GM08714 (cell line): ENCODE data around the gene PRM3.
A peak's percentile ranks its signal among the peaks of the same experiment; 100 is the strongest.

ENCODE experiments used
- H3K4me3 ChIP-seq: fragments of 200-500 bp; sonication (Bioruptor generic); 2 replicates; pipeline ENCODE4 v1.5.1; 2014; ENCODE audit warnings: mild to moderate bottlenecking, low read length, inconsistent platforms
- ZNF274 ChIP-seq: IDR thresholded peaks from 2 replicates; pipeline ENCODE4 v1.6.1; 2012; ENCODE audit warnings: mild to moderate bottlenecking, low read depth, low read length

PRM3 gene

GRCh38 chr16:11272921-11273720 lies at the start of gene PRM3:
TSS of gene PRM3 (minus strand) at chr16:11273629. CDS start at chr16:11273595, 34 bp downstream.
- H3K4me3 ChIP-seq = no peak within 1 kb of the TSS
- TF ChIP-seq ZNF274 = no peak

DNA sequence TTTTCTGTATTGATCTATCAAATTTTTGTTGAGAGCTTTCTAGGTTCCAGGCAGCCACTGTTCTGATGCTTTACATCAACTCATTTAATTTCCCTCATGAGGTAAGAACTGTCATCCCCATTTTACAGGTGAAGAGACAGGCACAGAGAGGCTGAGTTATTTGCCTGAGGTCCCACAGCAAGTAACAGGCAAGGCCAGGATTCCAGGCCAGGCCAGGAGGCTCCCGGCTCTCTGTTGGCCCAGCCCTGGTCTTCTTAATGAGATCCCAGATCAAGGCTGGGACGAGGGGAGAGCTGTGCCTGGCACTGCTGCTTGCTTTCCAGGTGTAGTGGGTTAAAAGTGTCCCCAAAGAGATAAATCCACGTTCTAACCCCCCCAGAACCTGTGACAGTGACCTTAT lies 49.4 kb upstream of the PRM3 start:
- H3K4me3 ChIP-seq = no peak overlapping the region
- no peak for TF ChIP-seq ZNF274

GRCh38 chr16:11321662-11322061 lies 48.2 kb upstream of the PRM3 start:
- no peak overlapping the region for H3K4me3 ChIP-seq
- no peak for TF ChIP-seq ZNF274

- TF ChIP-seq ZNF274 = no peak
Measured at GRCh38 chr16:11320170-11320569, 46.7 kb upstream of the PRM3 start.

GRCh38 chr16:11319529-11320146 lies 46.2 kb upstream of the PRM3 start:
- TF ChIP-seq ZNF274 = no peak
- H3K4me3 ChIP-seq = no peak overlapping the region

More at GRCh38 chr16:11320170-11320569, 46.7 kb upstream of the PRM3 start:
- H3K4me3 ChIP-seq = no peak overlapping the region

- TF ChIP-seq ZNF274 = no peak
- H3K4me3 ChIP-seq = no peak overlapping the region
Measured at GRCh38 chr16:11318817-11319216, 45.4 kb upstream of the PRM3 start.

- H3K4me3 ChIP-seq = no peak overlapping the region
- no peak for TF ChIP-seq ZNF274
Measured at GRCh38 chr16:11316331-11317015, 43.0 kb upstream of the PRM3 start.

GRCh38 chr16:11315510-11315909 lies 42.1 kb upstream of the PRM3 start:
- TF ChIP-seq ZNF274 = no peak
- H3K4me3 ChIP-seq = no peak overlapping the region

DNA sequence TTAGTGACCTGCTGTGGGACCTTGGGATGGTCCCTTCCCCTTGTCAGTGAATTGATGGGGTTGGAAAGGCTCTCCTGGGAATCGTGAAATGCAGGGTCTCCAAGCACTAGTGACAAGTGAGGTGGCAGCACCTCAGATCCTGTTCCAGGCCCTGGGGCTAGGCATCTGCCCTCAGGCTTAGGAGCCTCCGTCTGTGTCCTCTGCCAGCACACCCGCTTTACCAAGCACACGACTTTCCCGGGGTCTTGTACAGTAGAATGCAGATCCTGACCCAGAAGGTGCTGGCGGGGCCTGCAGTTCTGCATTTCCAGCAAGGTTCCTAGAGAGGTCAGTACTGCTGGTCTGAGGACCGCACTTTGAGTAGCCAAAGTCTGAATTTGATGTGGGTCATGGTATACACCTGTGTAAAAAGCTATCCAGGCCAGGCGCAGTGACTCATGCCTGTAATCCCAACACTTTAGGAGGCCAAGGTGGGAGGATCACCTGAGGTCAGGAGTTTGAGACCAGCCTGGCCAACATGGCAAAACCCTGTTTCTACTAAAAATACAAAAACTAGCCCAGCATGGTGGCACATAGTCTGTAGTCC lies 41.0 kb upstream of the PRM3 start:
- H3K4me3 ChIP-seq = no peak overlapping the region
- TF ChIP-seq ZNF274 = no peak

DNA sequence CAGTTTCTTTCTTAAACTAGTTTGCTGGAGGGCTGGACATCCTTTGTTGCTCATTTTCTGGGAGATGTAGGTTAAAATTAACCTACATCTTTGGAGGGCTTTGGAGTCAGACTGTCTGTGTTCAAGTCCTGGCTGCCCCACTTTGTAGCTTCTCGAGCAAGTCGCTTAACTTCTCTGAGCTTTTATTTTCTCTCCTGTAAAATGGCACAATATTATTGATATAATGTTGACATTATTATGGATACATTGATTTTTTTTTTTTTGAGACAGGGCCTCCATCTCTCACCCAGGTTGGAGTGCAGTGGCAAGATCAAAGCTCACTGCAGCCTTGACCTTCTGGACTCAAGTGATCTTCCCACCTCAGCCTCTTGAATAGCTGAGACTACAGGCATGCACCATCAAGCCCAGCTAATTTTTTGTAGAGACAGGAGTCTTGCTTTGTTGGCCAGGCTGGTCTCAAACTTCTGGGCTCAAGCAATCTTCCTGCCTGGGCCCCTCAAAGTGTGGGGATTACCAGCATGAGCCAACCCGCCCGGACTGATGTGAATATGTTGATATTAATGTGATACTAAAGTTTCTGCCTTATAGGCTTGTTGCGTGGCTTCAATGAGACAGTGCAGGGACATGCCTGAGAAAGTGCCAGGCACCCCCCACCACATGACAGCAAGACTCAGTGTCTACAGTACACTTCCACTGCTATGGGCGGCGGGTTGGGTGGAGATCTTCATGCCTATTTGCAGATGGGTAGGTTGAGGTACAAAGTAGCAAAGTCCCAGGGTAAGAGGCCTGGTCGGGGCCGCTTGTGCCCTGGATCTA lies 40.3 kb upstream of the PRM3 start:
- no peak overlapping the region for H3K4me3 ChIP-seq
- TF ChIP-seq ZNF274 = no peak

- TF ChIP-seq ZNF274 = no peak
- H3K4me3 ChIP-seq = no peak overlapping the region
Measured at GRCh38 chr16:11312718-11313492, 39.5 kb upstream of the PRM3 start.

DNA sequence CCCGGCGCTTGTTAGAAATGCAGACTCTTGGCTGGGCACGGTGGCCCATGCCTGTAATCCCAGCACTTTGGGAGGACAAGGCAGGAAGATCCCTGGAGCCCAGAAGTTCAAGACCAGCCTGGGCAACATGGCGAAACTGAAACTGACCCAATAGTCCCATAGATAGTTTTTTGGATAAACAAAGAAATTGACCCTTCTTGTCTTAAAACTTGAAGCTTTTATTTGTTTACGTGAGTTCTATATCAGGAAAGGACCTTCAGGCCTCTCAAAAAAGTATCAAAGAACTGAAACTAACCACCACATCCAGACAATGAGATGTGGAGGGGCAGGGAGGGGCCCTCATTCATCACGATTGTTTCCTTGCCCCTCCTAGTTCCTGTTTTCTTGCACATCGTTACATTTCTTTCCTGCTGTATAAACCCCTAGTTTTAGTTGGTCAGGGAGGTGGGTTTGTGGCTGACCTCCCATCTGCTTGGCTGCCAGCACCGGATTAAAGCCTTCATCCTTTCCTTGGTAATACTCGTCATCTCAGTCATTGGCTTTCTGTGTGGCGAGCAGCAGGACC lies 37.6 kb upstream of the PRM3 start:
- H3K4me3 ChIP-seq = peak overlapping the region; percentile 12; the same call in 1 of the 2 replicates
- no peak for TF ChIP-seq ZNF274

GRCh38 chr16:11310634-11310977 lies 37.2 kb upstream of the PRM3 start:
- TF ChIP-seq ZNF274 = no peak
- peak overlapping the region; percentile 12; the same call in 1 of the 2 replicates for H3K4me3 ChIP-seq
